CD14-positive monocyte (primary cell): Measurements from ENCODE around the gene PPP2R1A. TPM values are rescaled to one million over a fixed set of nuclear protein-coding genes. Genes with fewer than 3 reads are reported as not detected.

ENCODE experiments used
- DNase-seq, 3 donors: peaks; one replicate each; pipeline ENCODE4 v3.0.0-alpha.2; 2011 to 2022
- H2AFZ ChIP-seq: 2 replicates; pipeline ENCODE4 v1.6.0; 2012; ENCODE audit warnings: mild to moderate bottlenecking, low read depth, low read length, inconsistent platforms; ENCODE audit not compliant: insufficient read depth, poor library complexity, severe bottlenecking
- H3K27ac ChIP-seq, 2 donors: 1 replicate in 1 of 2; 2 replicates in 1 of 2; pipeline ENCODE4 v1.5.1; 2012 to 2013; ENCODE audit warnings: low read length in 2 of 2, control low read depth in 1 of 2, inconsistent platforms in 1 of 2, low read depth in 1 of 2, mild to moderate bottlenecking in 1 of 2
- H3K27me3 ChIP-seq, 2 donors: one replicate each; pipeline versions ENCODE4 v1.6.0 to v1.6.1; 2011 to 2013; ENCODE audit warnings: low read length in 2 of 2; ENCODE audit not compliant: control insufficient read depth in 2 of 2, insufficient read depth in 2 of 2
- H3K36me3 ChIP-seq, 2 donors: replicated peaks in 1 of 2; 1 replicate in 1 of 2; 2 replicates in 1 of 2; pipeline versions ENCODE4 v1.5.1 to v1.6.1; 2012 to 2013; ENCODE audit warnings: low read length in 2 of 2, control low read depth in 1 of 2, inconsistent platforms in 1 of 2, mild to moderate bottlenecking in 1 of 2; ENCODE audit not compliant: insufficient read depth in 2 of 2, control insufficient read depth in 1 of 2
- H3K4me1 ChIP-seq, 2 donors: 1 replicate in 1 of 2; 2 replicates in 1 of 2; pipeline versions ENCODE4 v1.5.1 to v1.6.1; 2012 to 2013; ENCODE audit warnings: low read length in 2 of 2, control low read depth in 1 of 2, inconsistent platforms in 1 of 2, mild to moderate bottlenecking in 1 of 2, moderate library complexity in 1 of 2; ENCODE audit not compliant: insufficient read depth in 2 of 2, control insufficient read depth in 1 of 2
- H3K4me2 ChIP-seq: replicated peaks from 2 replicates; pipeline ENCODE3; 2012; ENCODE audit warnings: low read length, moderate library complexity, mild to moderate bottlenecking; ENCODE audit not compliant: poor library complexity, severe bottlenecking; ENCODE audit errors: extremely low read depth
- H3K4me3 ChIP-seq, 3 experiments: fragments of 200-600 bp in 1 of 3; sonication (generic) in 1 of 3; replicated peaks in 1 of 3; 1 replicate in 2 of 3; 2 replicates in 1 of 3; pipeline ENCODE4 v1.5.1; 2011 to 2013; ENCODE audit warnings: low read length in 3 of 3, mild to moderate bottlenecking in 3 of 3, control low read depth in 2 of 3, low read depth in 2 of 3, inconsistent platforms in 1 of 3, moderate library complexity in 1 of 3
- H3K79me2 ChIP-seq: 2 replicates; pipeline ENCODE4 v1.6.0; 2012; ENCODE audit warnings: mild to moderate bottlenecking, control low read depth, inconsistent platforms, low read length, moderate library complexity; ENCODE audit not compliant: insufficient read depth
- H3K9ac ChIP-seq: 2 replicates; pipeline ENCODE4 v1.6.0; 2017; ENCODE audit warnings: low read length, mild to moderate bottlenecking; ENCODE audit not compliant: insufficient read depth, poor library complexity, severe bottlenecking
- H3K9me3 ChIP-seq, 2 donors: replicated peaks in 1 of 2; 1 replicate in 1 of 2; 2 replicates in 1 of 2; pipeline versions ENCODE4 v1.5.1 to v1.6.1; 2012 to 2013; ENCODE audit warnings: low read length in 2 of 2, control low read depth in 1 of 2; ENCODE audit not compliant: control insufficient read depth in 1 of 2, insufficient read depth in 1 of 2
- H4K20me1 ChIP-seq: 2 replicates; pipeline ENCODE4 v1.6.0; 2012; ENCODE audit warnings: mild to moderate bottlenecking, low read length, control low read depth, moderate library complexity; ENCODE audit not compliant: insufficient read depth
- H3K27ac Mint-ChIP-seq, 7 donors: one replicate each; pipeline ENCODE4 v1.8.0; 2020; ENCODE audit warnings: mild to moderate bottlenecking in 7 of 7, mixed read lengths in 7 of 7, moderate library complexity in 6 of 7, inconsistent platforms in 2 of 7
- H3K27me3 Mint-ChIP-seq, 3 donors: one replicate each; pipeline ENCODE4 v1.8.0; 2021 to 2022; ENCODE audit warnings: low read depth in 3 of 3, mild to moderate bottlenecking in 3 of 3, mixed read lengths in 3 of 3, moderate library complexity in 3 of 3, inconsistent platforms in 1 of 3
- H3K36me3 Mint-ChIP-seq, 2 donors: one replicate each; pipeline ENCODE4 v1.8.0; 2020; ENCODE audit warnings: mixed read lengths in 2 of 2, inconsistent platforms in 1 of 2, mild to moderate bottlenecking in 1 of 2
- H3K4me1 Mint-ChIP-seq: one replicate; pipeline ENCODE4 v1.8.0; 2020; ENCODE audit warnings: mild to moderate bottlenecking, mixed read lengths
- H3K4me3 Mint-ChIP-seq, 2 donors: one replicate each; pipeline ENCODE4 v1.8.0; 2020; ENCODE audit warnings: mild to moderate bottlenecking in 2 of 2, mixed read lengths in 2 of 2, moderate library complexity in 1 of 2
- H3K9me3 Mint-ChIP-seq, 7 donors: one replicate each; pipeline ENCODE4 v1.8.0; 2020 to 2022; ENCODE audit warnings: mixed read lengths in 7 of 7, mild to moderate bottlenecking in 6 of 7, moderate library complexity in 6 of 7, inconsistent platforms in 2 of 7
- CTCF ChIP-seq: fragments of 200-600 bp; IDR thresholded peaks from one replicate; pipeline ENCODE4 v1.8.0; 2022; ENCODE audit warnings: antibody characterized with exemption, mild to moderate bottlenecking
- WGBS: methylation state at CpG from one replicate; pipeline ENCODE4 v1.1.5; 2013; ENCODE audit warnings: missing lambda C conversion rate; ENCODE audit not compliant: insufficient coverage; 5-methylcytosine and 5-hydroxymethylcytosine counted together
- intact Hi-C, 2 donors: fragments of 100-400 bp; cut with micrococcal nuclease; formaldehyde crosslinking; loops; one replicate each; pipeline versions ENCODE4 v1.15.0 to v1.15.1; 2023
- polyA plus RNA-seq, 3 donors: library from polyadenylated mRNA; depleted of rRNA in 1 of 3; unstranded in 2 of 3; stranded (reverse) in 1 of 3; fragments of 300-500 nt in 2 of 3; fragments of >200 nt in 1 of 3; fragmentation: Illumina TruSeq in 2 of 3; gene quantifications; 1 replicate in 2 of 3; 2 replicates in 1 of 3; pipeline ENCODE4 v1.2.3, GENCODE V29; 2012 to 2021

The PPP2R1A gene
- polyA plus RNA-seq, 3 donors = 79.9 to 151 (median 127) TPM

- H3K79me2 ChIP-seq = peaks cover 54% of the 10 kb centered on the region
- 100% methylated on average over 5 of the region's 5 CpGs for WGBS
- H3K36me3 Mint-ChIP-seq = peaks cover 87 to 99% of the 10 kb centered on the region in 2 donors
Observed at GRCh38 chr19:52206481-52206880, 16.6 kb downstream of the PPP2R1A start.

GRCh38 chr19:52211203-52211602 is 21.4 kb downstream of the PPP2R1A start:
- Histone ChIP-seq H3K9me3 (no peaks in the 10 kb centered on the region), H3K27me3 (no peaks in the 10 kb centered on the region), H2AFZ (no peak overlapping the region), H4K20me1 (peaks cover 35% of the 10 kb centered on the region), H3K27ac (no peak overlapping the region), H3K4me3 (no peak overlapping the region), H3K9ac (no peak overlapping the region), H3K36me3 (peaks cover 96 to 100% of the 10 kb centered on the region in 2 donors), H3K4me1 (no peaks in the 10 kb centered on the region), H3K4me2 (no peak overlapping the region), H3K79me2 (peaks cover 19% of the 10 kb centered on the region)
- no peak for DNase-seq
- Mint-ChIP-seq H3K9me3 (peaks cover 0 to 2% (median 0%) of the 10 kb centered on the region in 7 donors), H3K4me3 (no peak overlapping the region), H3K4me1 (no peaks in the 10 kb centered on the region), H3K27me3 (no peaks in the 10 kb centered on the region), H3K36me3 (peaks cover 87 to 99% of the 10 kb centered on the region in 2 donors), H3K27ac (no peak overlapping the region)
- intact Hi-C loops = no loop called here
- no peak for TF ChIP-seq CTCF
- WGBS = 97% methylated on average over 20 of the region's 20 CpGs

More at GRCh38 chr19:52206481-52206880, 16.6 kb downstream of the PPP2R1A start:
- Mint-ChIP-seq H3K27me3 (no peaks in the 10 kb centered on the region), H3K4me1 (no peaks in the 10 kb centered on the region), H3K27ac (no peak overlapping the region), H3K9me3 (peaks cover 0 to 2% (median 0%) of the 10 kb centered on the region in 7 donors), H3K4me3 (no peak overlapping the region)
- H3K36me3 ChIP-seq = peaks cover 96 to 100% of the 10 kb centered on the region in 2 donors
- H3K27me3 ChIP-seq = no peaks in the 10 kb centered on the region
- no peak overlapping the region for H3K9ac ChIP-seq
- no peak for DNase-seq
- no peaks in the 10 kb centered on the region for H3K9me3 ChIP-seq
- no peak for TF ChIP-seq CTCF
- H3K4me3 ChIP-seq = no peak overlapping the region
- no peak overlapping the region for H2AFZ ChIP-seq
- H3K27ac ChIP-seq = no peak overlapping the region
- intact Hi-C loops = no loop called here
- H3K4me2 ChIP-seq = no peak overlapping the region
- H3K4me1 ChIP-seq = no peaks in the 10 kb centered on the region
- H4K20me1 ChIP-seq = peaks cover 80% of the 10 kb centered on the region
